Type B pancreatic cell (in vitro differentiated cells): ENCODE results near the gene GRAMD1B. TPM values are rescaled to one million over a fixed set of nuclear protein-coding genes. Genes with fewer than 3 reads are reported as not detected.

Experiments used
- DNase-seq: peaks from one replicate; pipeline ENCODE4 v3.0.0; 2021; ENCODE audit warnings: mixed read lengths; ENCODE audit not compliant: unreplicated experiment; ENCODE audit errors: extremely low spot score
- H3K27ac Mint-ChIP-seq: 2 replicates; pipeline ENCODE4 v1.8.0; 2021; ENCODE audit warnings: mild to moderate bottlenecking, mixed read lengths
- H3K27me3 Mint-ChIP-seq: 2 replicates; pipeline ENCODE4 v1.8.0; 2021; ENCODE audit warnings: mixed read lengths
- H3K36me3 Mint-ChIP-seq: 2 replicates; pipeline ENCODE4 v1.8.0; 2021; ENCODE audit warnings: mixed read lengths
- H3K4me1 Mint-ChIP-seq: one replicate; pipeline ENCODE4 v1.8.0; 2021; ENCODE audit warnings: mixed read lengths; ENCODE audit not compliant: unreplicated experiment
- H3K4me3 Mint-ChIP-seq: 2 replicates; pipeline ENCODE4 v1.8.0; 2021; ENCODE audit warnings: mild to moderate bottlenecking, mixed read lengths
- H3K9me3 Mint-ChIP-seq: 2 replicates; pipeline ENCODE4 v1.8.0; 2021; ENCODE audit warnings: mixed read lengths
- CTCF ChIP-seq: fragments of 200-600 bp; sonication (generic); conservative IDR thresholded peaks from 2 replicates; pipeline ENCODE4 v1.5.0; 2021; ENCODE audit warnings: antibody characterized with exemption, mild to moderate bottlenecking
- total RNA-seq: library from RNA; stranded (reverse); gene quantifications from 2 replicates; pipeline ENCODE4 v1.2.1, GENCODE V29; 2021; ENCODE audit warnings: low replicate concordance

Gene GRAMD1B
- total RNA-seq, 1 donor from 2014 or later = 15.2 TPM

- H3K4me3 Mint-ChIP-seq = no peak overlapping the region
- H3K27ac Mint-ChIP-seq = no peak overlapping the region
- no peaks in the 10 kb centered on the region for H3K27me3 Mint-ChIP-seq
- H3K4me1 Mint-ChIP-seq = no peaks in the 10 kb centered on the region
- H3K9me3 Mint-ChIP-seq = no peaks in the 10 kb centered on the region
- no peak for TF ChIP-seq CTCF
- DNase-seq = no peak
- peaks cover 5% of the 10 kb centered on the region for H3K36me3 Mint-ChIP-seq
Measured at GRCh38 chr11:123597859-123598258, 167.8 kb downstream of the GRAMD1B start.

- Mint-ChIP-seq H3K4me3 (no peak overlapping the region), H3K27me3 (no peaks in the 10 kb centered on the region), H3K36me3 (peaks cover 5% of the 10 kb centered on the region), H3K27ac (no peak overlapping the region), H3K4me1 (no peaks in the 10 kb centered on the region), H3K9me3 (no peaks in the 10 kb centered on the region)
- no peak for DNase-seq
- no peak for TF ChIP-seq CTCF
Measured at GRCh38 chr11:123601136-123601535, 171.1 kb downstream of the GRAMD1B start.

- peaks cover 5% of the 10 kb centered on the region for H3K36me3 Mint-ChIP-seq
- no peaks in the 10 kb centered on the region for H3K9me3 Mint-ChIP-seq
- no peak overlapping the region for H3K4me3 Mint-ChIP-seq
- no peak overlapping the region for H3K27ac Mint-ChIP-seq
- H3K27me3 Mint-ChIP-seq = no peaks in the 10 kb centered on the region
- TF ChIP-seq CTCF = no peak
- no peak for DNase-seq
- H3K4me1 Mint-ChIP-seq = no peaks in the 10 kb centered on the region
Measured at GRCh38 chr11:123601743-123602142, 171.7 kb downstream of the GRAMD1B start.

GRCh38 chr11:123603666-123604065, 173.6 kb downstream of the GRAMD1B start:
- no peaks in the 10 kb centered on the region for H3K4me1 Mint-ChIP-seq
- H3K36me3 Mint-ChIP-seq = no peaks in the 10 kb centered on the region
- H3K4me3 Mint-ChIP-seq = no peak overlapping the region
- no peak for DNase-seq
- TF ChIP-seq CTCF = no peak
- H3K27ac Mint-ChIP-seq = no peak overlapping the region
- H3K27me3 Mint-ChIP-seq = no peaks in the 10 kb centered on the region
- H3K9me3 Mint-ChIP-seq = no peaks in the 10 kb centered on the region

GRCh38 chr11:123607781-123608180, 177.7 kb downstream of the GRAMD1B start:
- Mint-ChIP-seq H3K9me3 (no peaks in the 10 kb centered on the region), H3K27me3 (no peaks in the 10 kb centered on the region), H3K4me1 (no peaks in the 10 kb centered on the region), H3K27ac (no peak overlapping the region), H3K4me3 (no peak overlapping the region), H3K36me3 (peaks cover 5% of the 10 kb centered on the region)
- TF ChIP-seq CTCF = no peak
- no peak for DNase-seq

- Mint-ChIP-seq H3K4me3 (no peak overlapping the region), H3K27ac (no peak overlapping the region), H3K36me3 (peaks cover 5% of the 10 kb centered on the region), H3K4me1 (no peaks in the 10 kb centered on the region), H3K27me3 (no peaks in the 10 kb centered on the region), H3K9me3 (no peaks in the 10 kb centered on the region)
- TF ChIP-seq CTCF = no peak
- no peak for DNase-seq
Measured at GRCh38 chr11:123608371-123608770, 178.3 kb downstream of the GRAMD1B start.
